K562 (cell line): ENCODE measurements around the gene ANKLE2. TPM values are rescaled to one million over a fixed set of nuclear protein-coding genes. Genes with fewer than 3 reads are reported as not detected.

ENCODE experiments used
- ATAC-seq: fragments of 200-7000 bp; cut with Tn5 transposase; 3 replicates; pipeline ENCODE4 v1.9.1; 2020; ENCODE audit warnings: moderate library complexity
- BruUV-seq: library from RNA; stranded (reverse); fragments of 400-500 nt; replicated peaks from 2 replicates; lab custom pipeline; 2021; lab: Mats Ljungman, UMichigan
- CTCF ChIA-PET: fragments of 300-600 bp; formaldehyde crosslinking; extraction: SDS; loops from one replicate; lab custom pipeline; 2021; ENCODE audit warnings: low intra/inter-chr PET ratio; lab: Yijun Ruan, JAX
- POLR2A ChIA-PET: fragments of 300-600, 350-650 bp; sonication (Branson Sonifier 250); formaldehyde crosslinking; extraction: SDS; loops from one replicate; lab custom pipeline; 2021; ENCODE audit warnings: antibody characterized with exemption, inconsistent platforms; lab: Yijun Ruan, JAX
- DNase-seq, 4 experiments: peaks; one replicate each; pipeline versions ENCODE4 v3.0.0 to v3.0.0-alpha.2; 2011 to 2018; ENCODE audit warnings: low spot score in 3 of 4, mixed read lengths in 3 of 4; ENCODE audit errors: extremely low read depth in 1 of 4
- FAIRE-seq: peaks from 2 replicates; lab custom pipeline; 2011; peaks lifted over from hg19 to GRCh38; lab: Jason Lieb, UNC
- H2AFZ ChIP-seq: 2 replicates; pipeline ENCODE4 v1.6.0; 2011; ENCODE audit warnings: low read depth, low read length, control low read depth, inconsistent platforms
- H3K27ac ChIP-seq: fragments of 200-600 bp; 3 replicates; pipeline ENCODE4 v1.8.0; 2011; ENCODE audit warnings: low read depth, mild to moderate bottlenecking, control low read depth, inconsistent platforms, low read length, moderate library complexity, mixed read lengths; ENCODE audit errors: extremely low read depth
- H3K27me3 ChIP-seq, 2 experiments: fragments of 300-600 bp in 1 of 2; 2 replicates in 1 of 2; 3 replicates in 1 of 2; pipeline versions ENCODE4 v1.6.0 to v1.8.0; 2011; ENCODE audit warnings: inconsistent platforms in 2 of 2, low read length in 2 of 2, mild to moderate bottlenecking in 1 of 2, mixed read lengths in 1 of 2, moderate library complexity in 1 of 2; ENCODE audit not compliant: control insufficient read depth in 2 of 2, insufficient read depth in 2 of 2
- H3K36me3 ChIP-seq: fragments of 300-600 bp; 3 replicates; pipeline ENCODE4 v1.8.0; 2011; ENCODE audit warnings: mild to moderate bottlenecking, low read length, inconsistent platforms; ENCODE audit not compliant: control insufficient read depth, insufficient read depth
- H3K4me1 ChIP-seq, 2 experiments: fragments of 200-600 bp in 1 of 2; replicated peaks in 1 of 2; 2 replicates in 1 of 2; 3 replicates in 1 of 2; pipeline versions ENCODE4 v1.5.1 to v1.8.0; 2011; ENCODE audit warnings: inconsistent platforms in 2 of 2, low read length in 2 of 2, mild to moderate bottlenecking in 1 of 2, mixed read lengths in 1 of 2, moderate library complexity in 1 of 2; ENCODE audit not compliant: control insufficient read depth in 2 of 2, insufficient read depth in 2 of 2
- H3K4me2 ChIP-seq: 2 replicates; pipeline ENCODE4 v1.6.1; 2011; ENCODE audit warnings: low read length, control low read depth, inconsistent platforms, mixed read lengths; ENCODE audit not compliant: insufficient read depth
- H3K4me3 ChIP-seq: fragments of 200-600 bp; sonication (generic), shearing (Covaris generic); 2 replicates; pipeline ENCODE4 v1.5.1; 2016; ENCODE audit warnings: control low read depth, inconsistent platforms
- H3K79me2 ChIP-seq: fragments of 200-600 bp; 3 replicates; pipeline ENCODE4 v1.8.0; 2011; ENCODE audit warnings: low read length, inconsistent platforms; ENCODE audit not compliant: control insufficient read depth, insufficient read depth
- H3K9ac ChIP-seq, 2 experiments: 2 replicates each; pipeline versions ENCODE4 v1.6.0 to v1.6.1; 2011; ENCODE audit warnings: low read depth in 2 of 2, low read length in 2 of 2, control low read depth in 1 of 2, inconsistent platforms in 1 of 2, mild to moderate bottlenecking in 1 of 2, mixed read lengths in 1 of 2; ENCODE audit not compliant: insufficient read depth in 1 of 2
- H3K9me1 ChIP-seq: one replicate; pipeline ENCODE4 v1.6.0; 2011; ENCODE audit warnings: inconsistent platforms, mild to moderate bottlenecking, low read length, moderate library complexity; ENCODE audit not compliant: control insufficient read depth, insufficient read depth
- H3K9me3 ChIP-seq: replicated peaks from 2 replicates; pipeline ENCODE4 v1.5.1; 2011; ENCODE audit warnings: low read depth, low read length, inconsistent platforms; ENCODE audit not compliant: control insufficient read depth, insufficient read depth
- H4K20me1 ChIP-seq: replicated peaks from 2 replicates; pipeline ENCODE4 v1.6.1; 2011; ENCODE audit warnings: low read length, inconsistent platforms, mixed read lengths; ENCODE audit not compliant: control insufficient read depth, insufficient read depth
- DIDO1 ChIP-seq: fragments of 450-650 bp; IDR thresholded peaks from 2 replicates; pipeline ENCODE4 v1.6.1; 2016; ENCODE audit warnings: low read depth, missing biosample characterization, missing genetic modification characterization
- FOXK2 ChIP-seq, 2 experiments: fragments of 450-650 bp; IDR thresholded peaks in 1 of 2; conservative IDR thresholded peaks in 1 of 2; 2 replicates each; pipeline ENCODE4 v1.6.1; 2016; ENCODE audit warnings: low read depth in 2 of 2, mild to moderate bottlenecking in 1 of 2
- FUS ChIP-seq: fragments of 200-400 bp; formaldehyde crosslinking; optimal IDR thresholded peaks from 2 replicates; pipeline ENCODE3; 2017; ENCODE audit warnings: low read depth, low read length
- MCM5 ChIP-seq: fragments of 450-650 bp; IDR thresholded peaks from 2 replicates; pipeline ENCODE4 v1.6.1; 2016; ENCODE audit warnings: low read depth
- MIER1 ChIP-seq: fragments of 450-650 bp; IDR thresholded peaks from 2 replicates; pipeline ENCODE4 v1.6.1; 2016; ENCODE audit warnings: antibody characterized with exemption, mild to moderate bottlenecking, low read depth
- PHTF2 ChIP-seq: fragments of 250-450 bp; sonication (Bioruptor Pico); IDR thresholded peaks from 2 replicates; pipeline ENCODE4 v1.5.0; 2021; ENCODE audit warnings: mild to moderate bottlenecking
- SNIP1 ChIP-seq: fragments of 450-650 bp; IDR thresholded peaks from 2 replicates; pipeline ENCODE4 v1.7.1; 2017; ENCODE audit warnings: low read depth, mild to moderate bottlenecking
- ZNF146 ChIP-seq: IDR thresholded peaks from one replicate; pipeline ENCODE4 v1.6.1; 2018; ENCODE audit warnings: missing compliant biosample characterization; ENCODE audit not compliant: unreplicated experiment
- ZNF76 ChIP-seq: fragments of 250-450 bp; sonication (Bioruptor Pico); IDR thresholded peaks from 2 replicates; pipeline ENCODE4 v1.4.0; 2020; ENCODE audit warnings: mild to moderate bottlenecking, moderate library complexity, borderline replicate concordance
- ZNF79 ChIP-seq: fragments of 250-450 bp; sonication (Bioruptor Pico); IDR thresholded peaks from 2 replicates; pipeline ENCODE4 v1.4.0; 2020; ENCODE audit warnings: low read depth, mild to moderate bottlenecking, moderate library complexity
- WGBS: fragments of 100-300 bp; shearing (Covaris generic); methylation state at CpG from one replicate; pipeline ENCODE4 v1.1.6; 2016; ENCODE audit warnings: low coverage, mixed read lengths; ENCODE audit not compliant: insufficient coverage; ENCODE audit errors: missing lambda C conversion rate; 5-methylcytosine and 5-hydroxymethylcytosine counted together
- in situ Hi-C: fragments of 300-500 bp; cut with MboI; formaldehyde crosslinking; loops from 4 replicates; pipeline ENCODE4 v1.15.0; 2018; ENCODE audit warnings: inconsistent platforms, mixed read lengths
- intact Hi-C: fragments of 100-400 bp; cut with micrococcal nuclease; formaldehyde crosslinking; loops from 2 replicates; pipeline ENCODE4 v1.14.2; 2022
- polyA plus RNA-seq, 8 experiments: library from polyadenylated mRNA; depleted of rRNA in 4 of 8; stranded (reverse) in 5 of 8; unstranded in 3 of 8; fragments of >200 nt; fragmentation: Nextera tagmentation in 2 of 8; fragmentation: Illumina TruSeq in 1 of 8; extraction: Ambion mirVana in 2 of 8; extraction: Trizol in 1 of 8; gene quantifications; 2 replicates each; pipeline versions ENCODE4 v1.2.1 to v1.2.3, GENCODE V29; 2011 to 2014; ENCODE audit warnings: inconsistent platforms in 1 of 8, missing spikeins in 1 of 8
- total RNA-seq, 7 experiments: library from RNA; depleted of rRNA in 6 of 7; stranded (reverse); fragments of >200 nt in 6 of 7; fragmentation: Illumina TruSeq in 2 of 7; extraction: Trizol in 2 of 7; gene quantifications; 2 replicates each; pipeline versions ENCODE4 v1.2.1 to v1.2.3, GENCODE V29; 2011 to 2021; ENCODE audit warnings: low replicate concordance in 1 of 7
- TF ChIP-seq, protein P1 (sequence below): fragments of 250-450 bp; sonication (Bioruptor Pico); IDR thresholded peaks from 2 replicates; pipeline ENCODE4 v1.8.0; 2022; ENCODE audit warnings: inconsistent platforms, mild to moderate bottlenecking, moderate library complexity, borderline replicate concordance
- TF ChIP-seq, protein P2 (sequence below): fragments of 450-650 bp; IDR thresholded peaks from 2 replicates; pipeline ENCODE4 v1.6.1; 2016; ENCODE audit warnings: missing biosample characterization, missing genetic modification characterization
- TF ChIP-seq, protein P3 (sequence below): sonication (generic); formaldehyde crosslinking; IDR thresholded peaks from 2 replicates; pipeline ENCODE4 v1.8.0; 2022; ENCODE audit warnings: missing genetic modification reagents, mild to moderate bottlenecking, borderline replicate concordance

ANKLE2 gene
- total and polyA plus RNA-seq, 9 of the 15 experiments (the other 6 are each of a cell fraction or from before 2014, with no cell fraction given), result 3.2 to 57.7 (median 45.6) TPM

DNA sequence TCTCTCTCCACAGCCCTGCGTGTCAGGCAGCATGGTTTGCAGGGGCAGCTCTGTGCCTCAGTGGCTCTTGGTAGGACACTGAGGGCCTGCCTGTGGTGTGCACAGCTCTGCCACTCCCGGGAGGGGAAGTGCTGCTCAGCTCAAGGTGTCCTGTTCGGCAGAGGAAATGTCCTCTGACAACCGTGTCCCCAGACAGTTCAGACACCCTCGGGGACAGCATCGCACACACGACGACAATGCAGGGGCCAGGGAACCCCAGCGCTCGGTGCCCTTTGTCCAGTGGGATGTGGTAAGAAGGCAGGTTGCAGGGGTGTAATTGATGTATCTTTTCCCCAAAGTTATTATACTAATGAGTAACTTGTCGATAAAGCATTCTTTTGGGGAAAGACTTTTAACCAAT lies 14.2 kb downstream of the ANKLE2 start:
- Histone ChIP-seq H2AFZ (no peak overlapping the region), H3K79me2 (peaks cover 18% of the 10 kb centered on the region; the same call in 2 of the 3 replicates), H3K4me3 (no peak overlapping the region), H3K27me3 (no peaks in the 10 kb centered on the region), H3K27ac (no peak overlapping the region), H4K20me1 (peaks cover 4% of the 10 kb centered on the region; the same call in 1 of the 2 replicates), H3K36me3 (peaks cover 89% of the 10 kb centered on the region), H3K9me1 (no peaks in the 10 kb centered on the region), H3K9me3 (no peaks in the 10 kb centered on the region), H3K4me1 (no peaks in the 10 kb centered on the region)
- FAIRE-seq, result no peak
- in situ Hi-C loops, result no loop called here
- WGBS, result 97% methylated on average over 11 of the region's 11 CpGs
- no TSS peak for BruUV-seq
- ChIA-PET CTCF (no interaction called here), POLR2A (no interaction called here)
- intact Hi-C loops, result no loop called here
- TF ChIP-seq FOXK2 (conservative IDR thresholded peaks at IDR 0.05 in 1 of 2, IDR thresholded peaks at IDR 0.05 in 1 of 2; ENCODE audit: low read depth in 2 of 2) (no peak), ZNF76 (no peak), MIER1 (no peak)
- TF ChIP-seq, protein P1, sequence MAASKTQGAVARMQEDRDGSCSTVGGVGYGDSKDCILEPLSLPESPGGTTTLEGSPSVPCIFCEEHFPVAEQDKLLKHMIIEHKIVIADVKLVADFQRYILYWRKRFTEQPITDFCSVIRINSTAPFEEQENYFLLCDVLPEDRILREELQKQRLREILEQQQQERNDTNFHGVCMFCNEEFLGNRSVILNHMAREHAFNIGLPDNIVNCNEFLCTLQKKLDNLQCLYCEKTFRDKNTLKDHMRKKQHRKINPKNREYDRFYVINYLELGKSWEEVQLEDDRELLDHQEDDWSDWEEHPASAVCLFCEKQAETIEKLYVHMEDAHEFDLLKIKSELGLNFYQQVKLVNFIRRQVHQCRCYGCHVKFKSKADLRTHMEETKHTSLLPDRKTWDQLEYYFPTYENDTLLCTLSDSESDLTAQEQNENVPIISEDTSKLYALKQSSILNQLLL (CRISPR knock-in tag), result no peak
- TF ChIP-seq, all 486 proteins: peak for 0
- no peak overlapping the region for H3K4me2 ChIP-seq
- no peak overlapping the region for H3K9ac ChIP-seq
- no peak for ATAC-seq
- DNase-seq, result no peak

DNA sequence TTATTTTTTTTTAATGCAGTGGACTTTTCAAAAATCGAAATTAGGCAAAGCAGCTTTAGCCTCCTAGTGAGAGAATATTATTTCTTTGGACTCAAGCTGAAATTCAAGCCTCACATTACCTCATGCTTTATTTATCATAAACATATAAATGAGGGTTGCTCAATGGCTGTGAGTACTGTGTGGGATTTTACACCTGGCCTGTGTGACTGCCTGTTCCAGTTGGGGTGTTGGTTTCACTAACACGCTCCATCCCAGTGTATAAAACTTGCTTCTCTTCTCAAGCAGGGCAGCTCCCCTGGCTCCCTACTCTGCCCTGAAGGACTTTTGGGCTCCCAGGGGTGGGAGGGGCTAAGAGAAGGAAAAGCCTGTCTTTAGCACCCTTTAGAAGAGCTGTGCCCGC lies 15.0 kb downstream of the ANKLE2 start:
- ATAC-seq (no peak), DNase-seq (no peak), FAIRE-seq (no peak)
- Histone ChIP-seq H3K9me1 (no peaks in the 10 kb centered on the region), H3K4me3 (no peak overlapping the region), H4K20me1 (peaks cover 4% of the 10 kb centered on the region; the same call in 1 of the 2 replicates), H3K36me3 (peaks cover 90% of the 10 kb centered on the region), H3K27me3 (no peaks in the 10 kb centered on the region), H3K27ac (no peak overlapping the region), H3K4me1 (no peaks in the 10 kb centered on the region), H3K9me3 (no peaks in the 10 kb centered on the region), H3K4me2 (no peak overlapping the region), H3K9ac (no peak overlapping the region), H2AFZ (no peak overlapping the region), H3K79me2 (peaks cover 16% of the 10 kb centered on the region; the same call in 2 of the 3 replicates)
- 94% methylated on average over 2 of the region's 3 CpGs for WGBS
- BruUV-seq, result no TSS peak
- ChIA-PET CTCF (no interaction called here), POLR2A (no interaction called here)
- in situ Hi-C loops (no loop called here), intact Hi-C loops (no loop called here)
- TF ChIP-seq DIDO1 (tag) (no peak), FUS (no peak), PHTF2 (CRISPR knock-in tag) (no peak), ZNF79 (CRISPR knock-in tag) (no peak), SNIP1 (no peak), ZNF146 (CRISPR knock-in tag) (no peak), MCM5 (no peak)
- TF ChIP-seq, protein P2, sequence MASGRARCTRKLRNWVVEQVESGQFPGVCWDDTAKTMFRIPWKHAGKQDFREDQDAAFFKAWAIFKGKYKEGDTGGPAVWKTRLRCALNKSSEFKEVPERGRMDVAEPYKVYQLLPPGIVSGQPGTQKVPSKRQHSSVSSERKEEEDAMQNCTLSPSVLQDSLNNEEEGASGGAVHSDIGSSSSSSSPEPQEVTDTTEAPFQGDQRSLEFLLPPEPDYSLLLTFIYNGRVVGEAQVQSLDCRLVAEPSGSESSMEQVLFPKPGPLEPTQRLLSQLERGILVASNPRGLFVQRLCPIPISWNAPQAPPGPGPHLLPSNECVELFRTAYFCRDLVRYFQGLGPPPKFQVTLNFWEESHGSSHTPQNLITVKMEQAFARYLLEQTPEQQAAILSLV (tag), result no peak
- TF ChIP-seq, protein P3, sequence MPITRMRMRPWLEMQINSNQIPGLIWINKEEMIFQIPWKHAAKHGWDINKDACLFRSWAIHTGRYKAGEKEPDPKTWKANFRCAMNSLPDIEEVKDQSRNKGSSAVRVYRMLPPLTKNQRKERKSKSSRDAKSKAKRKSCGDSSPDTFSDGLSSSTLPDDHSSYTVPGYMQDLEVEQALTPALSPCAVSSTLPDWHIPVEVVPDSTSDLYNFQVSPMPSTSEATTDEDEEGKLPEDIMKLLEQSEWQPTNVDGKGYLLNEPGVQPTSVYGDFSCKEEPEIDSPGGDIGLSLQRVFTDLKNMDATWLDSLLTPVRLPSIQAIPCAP (CRISPR knock-in tag), result no peak
